Natural killer cell (primary cell): ENCODE data around the gene MTA2. TPM values are rescaled to one million over a fixed set of nuclear protein-coding genes. Genes with fewer than 3 reads are reported as not detected.

ENCODE experiments used
- ATAC-seq, 3 donors: fragments of 150-1000 bp in 2 of 3; fragments of 200-7000 bp in 1 of 3; cut with Tn5 transposase; 1 replicate in 1 of 3; 2 replicates in 2 of 3; pipeline ENCODE4 v1.10.0; 2021; ENCODE audit warnings: mild to moderate bottlenecking in 2 of 3, moderate library complexity in 2 of 3
- DNase-seq, 2 donors: peaks; one replicate each; pipeline versions ENCODE4 v3.0.0 to v3.0.0-alpha.2; 2013 to 2021; ENCODE audit warnings: mixed read lengths in 1 of 2
- H3K27ac ChIP-seq: one replicate; pipeline ENCODE4 v1.5.1; 2013; ENCODE audit warnings: mild to moderate bottlenecking, low read length
- H3K27me3 ChIP-seq: one replicate; pipeline ENCODE4 v1.6.1; 2013; ENCODE audit warnings: low read length; ENCODE audit not compliant: control insufficient read depth, insufficient read depth
- H3K36me3 ChIP-seq: one replicate; pipeline ENCODE4 v1.6.1; 2013; ENCODE audit warnings: low read length; ENCODE audit not compliant: control insufficient read depth, insufficient read depth
- H3K4me1 ChIP-seq: one replicate; pipeline ENCODE4 v1.6.1; 2013; ENCODE audit warnings: low read length; ENCODE audit not compliant: control insufficient read depth, insufficient read depth
- H3K4me3 ChIP-seq: one replicate; pipeline ENCODE4 v1.5.1; 2013; ENCODE audit warnings: low read length
- H3K9me3 ChIP-seq: one replicate; pipeline ENCODE4 v1.6.1; 2013; ENCODE audit warnings: low read length; ENCODE audit not compliant: control insufficient read depth, insufficient read depth
- H3K27ac Mint-ChIP-seq, 2 donors: one replicate each; pipeline ENCODE4 v1.8.0; 2022; ENCODE audit warnings: mild to moderate bottlenecking in 2 of 2, mixed read lengths in 2 of 2, moderate library complexity in 1 of 2
- H3K27me3 Mint-ChIP-seq, 2 donors: one replicate each; pipeline ENCODE4 v1.8.0; 2022; ENCODE audit warnings: low read depth in 2 of 2, mixed read lengths in 2 of 2
- H3K36me3 Mint-ChIP-seq: one replicate; pipeline ENCODE4 v1.8.0; 2022; ENCODE audit warnings: mixed read lengths
- H3K4me1 Mint-ChIP-seq, 2 donors: one replicate each; pipeline ENCODE4 v1.8.0; 2022; ENCODE audit warnings: mixed read lengths in 2 of 2
- H3K4me3 Mint-ChIP-seq: one replicate; pipeline ENCODE4 v1.8.0; 2022; ENCODE audit warnings: mild to moderate bottlenecking, moderate library complexity, mixed read lengths
- H3K9me3 Mint-ChIP-seq, 2 donors: one replicate each; pipeline ENCODE4 v1.8.0; 2022; ENCODE audit warnings: mixed read lengths in 2 of 2
- CTCF ChIP-seq: fragments of 200-600 bp; IDR thresholded peaks from one replicate; pipeline ENCODE4 v1.8.0; 2022; ENCODE audit warnings: antibody characterized with exemption
- WGBS: methylation state at CpG from one replicate; pipeline ENCODE4 v1.1.7; 2013; ENCODE audit warnings: missing lambda C conversion rate; ENCODE audit not compliant: insufficient coverage; 5-methylcytosine and 5-hydroxymethylcytosine counted together
- intact Hi-C: fragments of 100-400 bp; cut with micrococcal nuclease; formaldehyde crosslinking; loops from one replicate; pipeline ENCODE4 v1.14.2; 2022
- total RNA-seq, 4 donors: library from RNA; stranded (reverse); fragments of 120-200 nt in 1 of 4; gene quantifications; one replicate each; pipeline versions ENCODE4 v1.2.3 to v1.2.4, GENCODE V29; 2013 to 2022

MTA2 gene
- total RNA-seq, 3 donors from 2014 or later (not counting 1 experiment from before 2014, with no cell fraction given), result 254 to 305 (median 259) TPM

- peaks cover 38% of the 10 kb centered on the region for H3K36me3 ChIP-seq
- no peak overlapping the region for H3K4me3 ChIP-seq
- Mint-ChIP-seq H3K27ac (no peak overlapping the region), H3K4me3 (no peak overlapping the region), H3K36me3 (no peaks in the 10 kb centered on the region), H3K27me3 (no peaks in the 10 kb centered on the region), H3K9me3 (no peaks in the 10 kb centered on the region), H3K4me1 (no peaks in the 10 kb centered on the region)
- H3K9me3 ChIP-seq, result no peaks in the 10 kb centered on the region
- no peaks in the 10 kb centered on the region for H3K4me1 ChIP-seq
- 96% methylated on average over 18 of the region's 18 CpGs for WGBS
- ATAC-seq (no peak), DNase-seq (no peak)
- no peak overlapping the region for H3K27ac ChIP-seq
- H3K27me3 ChIP-seq, result no peaks in the 10 kb centered on the region
- TF ChIP-seq CTCF, result no peak
- intact Hi-C loops, result no loop called here
Measured at GRCh38 chr11:62580959-62581715, 20.5 kb downstream of the MTA2 start.

- peaks cover 11% of the 10 kb centered on the region for H3K4me1 ChIP-seq
- peaks cover 7 to 15% of the 10 kb centered on the region in 2 donors for H3K4me1 Mint-ChIP-seq
- no peaks in the 10 kb centered on the region for H3K27me3 ChIP-seq
- H3K9me3 ChIP-seq, result no peaks in the 10 kb centered on the region
- ATAC-seq (no peak), DNase-seq (no peak)
- no peak overlapping the region for H3K27ac Mint-ChIP-seq
- WGBS, result 92% methylated on average over 2 of the region's 2 CpGs
- no peaks in the 10 kb centered on the region for H3K36me3 Mint-ChIP-seq
- H3K27me3 Mint-ChIP-seq, result no peaks in the 10 kb centered on the region
- no peak for TF ChIP-seq CTCF
- intact Hi-C loops, result no loop called here
- peaks cover 35% of the 10 kb centered on the region for H3K36me3 ChIP-seq
- H3K4me3 ChIP-seq, result no peak overlapping the region
- no peak overlapping the region for H3K4me3 Mint-ChIP-seq
- no peak overlapping the region for H3K27ac ChIP-seq
- H3K9me3 Mint-ChIP-seq, result no peaks in the 10 kb centered on the region
Measured at GRCh38 chr11:62579252-62579651, 22.4 kb downstream of the MTA2 start.

GRCh38 chr11:62578541-62578940 is 23.1 kb downstream of the MTA2 start:
- Mint-ChIP-seq H3K27me3 (no peaks in the 10 kb centered on the region), H3K9me3 (no peaks in the 10 kb centered on the region), H3K4me3 (no peak overlapping the region), H3K36me3 (no peaks in the 10 kb centered on the region), H3K4me1 (peaks cover 14 to 22% of the 10 kb centered on the region in 2 donors), H3K27ac (no peak overlapping the region)
- no peak for ATAC-seq
- intact Hi-C loops, result no loop called here
- Histone ChIP-seq H3K27ac (no peak overlapping the region), H3K4me3 (no peak overlapping the region), H3K4me1 (peaks cover 13% of the 10 kb centered on the region), H3K9me3 (no peaks in the 10 kb centered on the region), H3K36me3 (peaks cover 33% of the 10 kb centered on the region), H3K27me3 (no peaks in the 10 kb centered on the region)
- no peak for TF ChIP-seq CTCF
- WGBS, result 93% methylated on average over 11 of the region's 11 CpGs
- DNase-seq, result no peak
